ENCODE data around the gene KLRD1. TPM values are rescaled to one million over a fixed set of nuclear protein-coding genes. Genes with fewer than 3 reads are reported as not detected.
"Not testable (repeated sequence)": the region's sequence is repeated elsewhere in the genome, so short reads cannot be mapped to it uniquely, and the experiment has no call there.

KLRD1 gene
- total RNA-seq, 1 donor from 2014 or later, result 4.9 TPM

DNA sequence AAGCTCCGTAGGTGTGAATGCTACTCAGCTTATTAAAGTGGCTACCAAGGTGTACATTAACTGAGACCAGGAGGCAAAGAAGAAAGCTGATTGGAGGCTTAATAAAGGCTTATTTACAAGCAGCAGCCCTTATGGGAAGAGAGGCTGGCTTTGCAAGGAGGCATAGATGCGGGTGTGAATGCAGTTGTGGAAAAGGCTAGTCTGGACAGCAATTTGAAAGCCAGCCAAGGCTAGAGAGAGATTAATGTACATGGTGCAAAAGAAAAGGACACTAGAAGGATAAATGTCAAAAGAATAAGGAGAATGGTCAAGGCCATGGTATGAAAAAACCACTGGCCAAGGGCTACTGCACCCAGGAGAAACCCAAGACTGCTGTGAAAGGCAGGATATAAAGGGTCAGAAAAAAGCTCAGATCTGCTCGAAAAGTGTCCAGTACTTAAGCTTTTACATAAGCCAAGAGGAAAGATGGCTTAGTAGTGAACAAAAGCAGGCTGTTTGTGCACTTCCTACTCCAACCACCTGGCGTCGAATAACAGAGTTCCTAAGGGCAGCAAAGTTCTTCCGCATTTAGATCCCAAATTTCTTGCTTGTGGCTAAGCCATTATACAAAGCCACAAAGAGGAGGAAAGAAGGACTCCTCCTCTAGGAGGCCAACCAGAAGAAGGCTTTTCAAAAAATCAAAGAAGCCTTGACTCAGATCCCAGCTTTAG, 58.2 kb downstream of the KLRD1 start:
- intact Hi-C loops (cut with micrococcal nuclease), result loop anchor here (1.0 to 10.0 kb wide), 11 partner anchors 45 to 1341 kb away; partner anchors contain the start of genes CLEC2B, MAGOHB, SMIM10L1 and STYK1

DNA sequence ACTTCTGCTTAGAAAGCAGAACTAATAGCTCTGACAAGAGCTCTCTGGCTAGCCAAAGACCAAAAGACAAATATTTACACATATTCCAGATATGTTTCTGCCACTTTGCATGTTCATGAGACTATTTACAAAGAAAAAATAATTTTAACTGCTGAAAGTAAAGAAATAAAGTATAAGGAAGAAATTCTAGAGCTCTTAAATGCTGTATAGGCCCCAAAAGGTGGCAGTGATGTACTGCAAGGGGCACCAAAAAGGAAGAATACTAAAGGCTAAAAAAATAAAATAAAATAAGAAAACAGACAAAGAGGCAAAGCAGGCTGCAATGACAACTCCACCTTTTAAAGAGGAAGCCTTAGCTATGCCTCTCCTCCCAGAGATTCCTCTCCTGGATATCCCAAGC, 59.2 kb downstream of the KLRD1 start:
- intact Hi-C loops (cut with micrococcal nuclease), result loop anchor here (10.0 kb wide), 4 partner anchors 338 to 1342 kb away; partner anchors contain the start of gene CLEC2B

DNA sequence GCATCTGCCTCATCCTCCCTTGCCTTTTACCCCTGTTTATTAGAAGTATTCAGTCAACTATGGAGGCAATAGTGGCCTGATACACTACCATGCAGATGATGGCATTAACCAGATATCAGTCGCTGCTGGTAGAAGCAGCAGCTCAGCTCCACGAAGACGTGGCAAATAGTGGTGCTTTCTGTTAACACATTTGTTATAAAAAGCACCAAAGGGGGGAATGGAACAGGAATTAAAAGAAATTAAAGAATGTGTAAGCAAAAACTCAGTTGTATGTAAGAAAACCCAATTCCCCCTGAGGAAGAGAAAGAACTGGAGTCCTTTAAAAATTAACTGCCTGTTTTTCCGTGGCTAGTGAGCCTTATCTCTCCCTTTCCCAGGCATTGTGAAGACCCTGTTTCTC, 60.0 kb downstream of the KLRD1 start:
- intact Hi-C loops (cut with micrococcal nuclease), result loop anchor here (10.0 kb wide), 4 partner anchors 337 to 1343 kb away; partner anchors contain the start of gene CLEC2B

DNA sequence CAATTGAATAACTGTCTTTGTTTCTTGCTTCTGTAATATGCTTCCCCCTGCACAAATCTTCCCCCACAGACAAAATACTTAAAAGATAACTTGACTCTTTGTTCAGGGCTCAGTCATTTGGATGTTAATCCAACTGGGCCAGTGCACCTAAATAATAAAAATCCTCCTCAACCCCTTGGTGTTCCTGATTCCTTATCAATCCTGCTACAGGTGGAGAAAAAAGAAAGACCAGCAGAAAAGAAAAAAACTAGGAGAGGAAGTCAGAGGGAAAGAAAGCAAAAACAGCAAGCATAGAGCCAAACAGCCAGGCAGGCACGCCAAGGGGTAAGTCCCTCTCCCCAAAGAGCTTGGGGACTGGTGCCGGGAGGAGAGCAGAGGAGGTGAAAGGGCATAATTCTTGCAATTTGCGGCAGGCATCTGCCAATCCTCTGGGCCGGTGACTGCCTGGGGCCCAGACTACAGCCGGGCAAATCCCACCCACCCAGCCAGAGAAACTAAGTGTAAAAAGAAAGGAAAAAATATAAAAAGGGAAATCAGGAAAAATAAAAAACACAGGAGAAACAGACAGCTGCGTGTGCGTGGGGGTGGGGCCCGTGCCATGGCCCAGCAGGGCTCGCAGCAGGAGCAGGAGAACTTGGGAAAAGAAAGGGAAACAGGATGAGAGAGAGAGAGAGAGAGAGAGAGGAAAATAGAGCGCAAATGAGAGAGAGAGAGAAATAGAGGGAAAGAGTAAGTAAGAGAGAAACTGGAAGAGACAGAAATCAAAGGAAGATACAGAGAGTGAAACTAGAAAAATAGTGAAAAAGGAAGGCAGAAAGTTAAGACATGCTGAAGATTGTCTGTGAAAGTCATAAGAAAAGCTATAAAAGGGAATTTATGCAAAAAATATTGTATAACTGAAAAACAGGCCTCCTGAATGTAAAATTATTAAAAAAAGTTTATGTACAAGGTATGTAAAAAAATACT, 60.8 kb downstream of the KLRD1 start:
- intact Hi-C loops (cut with micrococcal nuclease), result loop anchor here (10.0 kb wide), 4 partner anchors 336 to 1344 kb away; partner anchors contain the start of gene CLEC2B

DNA sequence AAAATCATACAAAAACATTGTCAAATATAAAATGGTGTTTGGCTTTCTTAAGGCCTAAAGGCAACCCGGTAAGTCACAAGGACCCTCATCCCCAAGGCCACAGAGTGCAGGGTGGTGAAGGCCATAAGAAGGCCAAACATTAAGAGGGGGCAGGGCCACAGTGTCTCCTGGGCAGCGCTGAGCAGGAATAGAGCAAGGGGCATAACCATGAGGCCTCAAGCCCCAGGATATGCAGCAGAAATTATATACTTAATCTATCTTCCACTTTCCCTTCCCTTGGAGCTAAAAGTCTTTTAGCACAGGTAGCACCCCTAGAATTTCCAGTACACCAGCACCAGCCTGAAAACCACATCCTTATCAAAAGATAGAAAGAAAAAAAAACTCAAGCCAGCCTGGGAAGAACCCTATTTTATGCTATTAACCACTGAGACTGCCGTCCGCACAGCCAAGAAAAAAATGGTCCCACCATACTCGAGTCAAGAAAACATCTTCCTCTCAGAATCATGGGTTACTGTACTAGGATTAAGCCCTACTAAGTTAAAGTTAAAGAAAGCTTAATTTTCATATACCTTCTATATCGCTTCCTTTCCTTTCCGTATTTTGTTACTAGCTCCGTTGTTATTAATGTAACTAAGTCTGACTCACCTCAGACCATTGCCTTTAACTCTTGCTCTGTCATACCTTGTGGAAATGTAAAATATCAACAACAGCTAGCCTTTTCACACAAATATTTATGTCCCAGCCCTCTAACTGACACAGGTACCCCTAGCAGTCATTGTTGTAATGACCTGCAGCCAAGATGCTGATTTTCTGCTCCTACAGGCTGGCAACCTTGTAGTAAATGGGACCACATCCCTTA, 62.1 kb downstream of the KLRD1 start:
- intact Hi-C loops (cut with micrococcal nuclease), result loop anchor here (10.0 kb wide), 4 partner anchors 335 to 1345 kb away; partner anchors contain the start of gene CLEC2B

DNA sequence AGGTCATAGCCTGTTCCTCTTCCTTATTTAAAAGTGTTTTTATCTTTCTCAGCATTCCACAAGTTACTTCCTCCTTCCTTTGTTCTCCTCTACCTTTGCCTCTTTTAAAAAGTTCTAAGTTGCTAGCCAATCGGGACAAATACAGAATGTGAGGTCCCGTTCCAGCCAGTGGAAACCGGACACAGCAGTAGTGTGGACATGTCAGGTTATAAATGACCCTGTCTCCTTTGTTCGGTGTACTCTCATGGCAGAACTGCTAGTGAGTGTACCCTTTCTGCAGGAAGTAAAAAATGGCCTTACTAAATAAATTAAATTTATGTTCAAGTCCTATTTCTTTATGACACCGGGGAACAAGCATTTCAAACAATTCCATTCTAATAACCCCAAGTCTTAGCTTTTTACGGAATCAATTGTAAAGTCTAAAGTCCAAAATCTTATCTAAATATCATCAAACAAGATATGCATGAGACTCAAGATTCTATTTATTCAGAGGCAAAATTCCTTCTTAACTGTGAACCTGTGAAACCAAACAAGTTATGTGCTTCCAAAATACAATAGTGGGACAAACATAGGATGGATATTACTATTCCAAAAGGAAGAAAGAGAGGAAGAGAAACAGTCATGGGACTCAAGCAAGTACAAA, 64.3 kb downstream of the KLRD1 start:
- intact Hi-C loops (cut with micrococcal nuclease), result not testable (repeated sequence)

DNA sequence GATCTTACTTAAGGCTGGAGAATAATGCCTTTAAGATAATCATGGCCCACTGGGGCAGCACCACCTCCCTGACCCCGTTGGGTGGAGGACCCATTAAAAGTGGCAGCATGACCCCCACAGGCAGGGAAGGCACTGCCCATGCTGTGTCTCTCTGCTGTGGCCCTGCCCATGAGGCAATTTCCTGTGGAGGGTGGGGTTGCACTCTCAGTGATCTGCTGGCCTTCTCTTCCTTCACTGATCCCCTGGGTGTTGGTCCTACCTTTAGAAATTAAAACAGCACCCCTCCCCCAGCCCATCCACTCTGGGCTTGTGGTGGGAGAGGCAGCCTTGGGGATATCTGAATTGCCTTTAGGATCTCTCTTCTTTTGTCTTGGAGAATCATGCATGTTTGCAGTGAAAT, 64.9 kb downstream of the KLRD1 start:
- intact Hi-C loops (cut with micrococcal nuclease), result no loop called here

DNA sequence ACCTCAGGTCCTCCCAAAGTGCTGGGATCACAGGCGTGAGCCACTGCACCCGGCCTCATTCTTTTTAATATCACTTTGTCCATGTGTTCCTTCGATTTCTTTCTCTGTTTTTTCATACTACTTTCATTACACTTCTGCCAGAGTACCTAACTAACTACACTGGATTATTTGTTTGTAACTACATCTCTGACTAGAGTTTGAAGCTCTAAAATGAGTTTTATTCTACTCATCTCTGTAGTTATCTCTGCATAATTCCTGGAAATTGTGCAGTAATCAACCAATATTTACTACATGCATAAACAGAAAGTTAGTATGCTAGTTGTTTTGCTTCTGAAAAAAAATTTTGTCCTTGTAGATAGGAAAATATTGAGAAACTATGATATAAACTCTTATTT, 67.0 kb downstream of the KLRD1 start:
- intact Hi-C loops (cut with micrococcal nuclease), result no loop called here

DNA sequence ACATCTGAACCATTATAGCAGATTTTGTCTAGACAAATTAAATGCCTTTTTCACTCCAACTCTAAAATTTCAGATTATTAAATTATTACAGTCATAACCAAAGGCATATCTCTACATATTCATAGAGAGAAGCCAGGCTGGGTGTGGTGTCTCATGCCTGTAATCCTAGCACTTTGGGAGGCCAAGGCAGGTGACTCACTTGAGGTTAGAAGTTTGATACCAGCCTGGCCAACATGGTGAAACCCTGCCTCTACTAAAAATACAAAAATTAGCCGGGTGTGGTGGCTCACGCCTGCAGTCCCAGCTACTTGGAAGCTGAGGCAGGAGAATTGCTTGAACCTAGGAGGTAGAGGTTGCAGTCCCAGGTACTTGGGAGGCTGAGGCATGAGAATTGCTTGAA, 71.1 kb downstream of the KLRD1 start:
- intact Hi-C loops (cut with micrococcal nuclease), result not testable (repeated sequence)

Other genes with a start within 250 kb of the KLRD1 start
- gene CLEC1A, start 208.9 kb upstream of the KLRD1 start, total RNA-seq, result not detected in 2 replicates
- 0.73 and 0.83 TPM in 2 replicates for gene CLEC7A, start 177.7 kb upstream of the KLRD1 start, total RNA-seq
- gene OLR1, start 135.7 kb upstream of the KLRD1 start, total RNA-seq, result not detected in 2 replicates
- not detected in 2 replicates for gene TMEM52B, start 128.8 kb upstream of the KLRD1 start, total RNA-seq
- 4.2 and 5.4 TPM in 2 replicates for gene GABARAPL1, start 95.0 kb upstream of the KLRD1 start, total RNA-seq
- 0.12 TPM in 1 of 2 replicates, not detected in the other for gene KLRK1, start 82.2 kb downstream of the KLRD1 start, total RNA-seq
- gene KLRC4, start 101.9 kb downstream of the KLRD1 start, total RNA-seq, result not detected in 2 replicates
- gene KLRC3, start 112.7 kb downstream of the KLRD1 start, total RNA-seq, result not detected in 2 replicates
- gene KLRC2, start 128.1 kb downstream of the KLRD1 start, total RNA-seq, result not detected in 2 replicates
- not detected in 2 replicates for gene KLRC1, start 145.5 kb downstream of the KLRD1 start, total RNA-seq
- gene EIF2S3B, start 198.0 kb downstream of the KLRD1 start, total RNA-seq, result 0.66 TPM in 2 replicates

Measured in T-helper 1 cell treated with Interleukin-12 subunit alpha and Interleukin-12 subunit beta and Interleukin-4 antibody, amounts not matched to agents 30 ng/mL and 1 ng/mL, for 36 hours (primary cell).